ENCODE data around the gene RAVER1.

The RAVER1 gene

GRCh38 chr19:10270616-10271394, 62.5 kb downstream of the RAVER1 start, which contains the start of gene ICAM1:
ICAM1 (plus strand) TSS chr19:10271120; CDS start chr19:10271160, 40 bp downstream.
- DNase-seq (ENCODE audit: low read depth in 1 of 2, low spot score in 1 of 2) = peak in 1 of 2 donors; percentile 56

- DNase-seq (ENCODE audit: low read depth in 1 of 2, low spot score in 1 of 2) = peak in 1 of 2 donors; percentile 38
These were observed 63.1 kb downstream of the RAVER1 start for GRCh38 chr19:10270180-10270615.

DNA sequence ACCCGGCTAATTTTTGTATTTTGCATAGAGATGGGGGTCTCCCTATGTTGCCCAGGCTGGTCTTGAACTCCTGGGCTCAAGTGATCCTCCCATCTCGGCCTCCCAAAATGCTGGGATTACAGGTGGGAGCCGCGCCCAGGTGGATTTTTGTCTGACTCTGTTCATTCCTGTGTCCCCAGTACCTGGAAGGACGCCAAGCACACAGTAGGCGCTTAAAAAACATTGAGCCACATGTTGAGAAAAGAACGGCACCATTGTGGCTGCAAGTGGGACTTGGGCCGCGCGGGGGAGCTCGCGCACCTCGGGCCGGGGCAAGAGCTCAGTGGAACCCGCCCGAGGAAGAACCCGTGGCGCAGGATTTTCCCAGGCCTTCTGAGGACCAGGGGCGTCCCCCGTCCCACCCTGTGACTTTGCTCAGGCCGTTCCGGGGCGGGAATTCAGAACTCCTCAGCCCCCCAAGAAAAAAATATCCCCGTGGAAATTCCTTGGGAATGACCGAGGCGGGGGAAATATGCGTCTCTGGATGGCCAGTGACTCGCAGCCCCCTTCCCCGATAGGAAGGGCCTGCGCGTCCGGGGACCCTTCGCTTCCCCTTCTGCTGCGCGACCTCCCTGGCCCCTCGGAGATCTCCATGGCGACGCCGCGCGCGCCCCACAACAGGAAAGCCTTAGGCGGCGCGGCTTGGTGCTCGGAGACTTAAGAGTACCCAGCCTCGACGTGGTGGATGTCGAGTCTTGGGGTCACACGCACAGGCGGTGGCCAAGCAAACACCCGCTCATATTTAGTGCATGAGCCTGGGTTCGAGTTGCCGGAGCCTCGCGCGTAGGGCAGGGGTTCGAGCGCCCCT, 63.8 kb downstream of the RAVER1 start:
- peak; percentile 80 to 81 for DNase-seq (ENCODE audit: low read depth in 1 of 2, low spot score in 1 of 2)

DNA sequence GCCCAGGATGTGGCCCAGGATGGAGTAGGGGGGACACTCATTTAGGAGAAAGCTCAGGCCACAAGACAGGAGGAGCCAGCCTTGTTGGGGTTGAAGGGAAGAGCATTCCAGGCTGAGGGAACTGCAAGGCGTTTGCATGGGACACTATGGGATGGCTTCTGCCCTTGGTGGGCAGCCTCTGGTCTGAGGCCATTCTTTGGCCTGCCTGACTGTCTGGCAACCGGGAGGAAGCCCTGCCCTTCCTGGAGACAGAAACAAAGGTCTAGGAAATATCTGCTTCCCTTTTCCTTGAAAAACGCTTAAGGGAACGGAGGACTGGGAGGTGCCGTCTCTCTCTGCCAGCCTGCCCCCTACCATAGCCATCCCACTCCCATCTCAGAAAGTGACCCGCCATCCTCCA, 65.3 kb downstream of the RAVER1 start:
- DNase-seq (ENCODE audit: low read depth in 1 of 2, low spot score in 1 of 2) = no peak

- no peak for DNase-seq (ENCODE audit: low read depth in 1 of 2, low spot score in 1 of 2)
These were observed 66.6 kb downstream of the RAVER1 start for GRCh38 chr19:10266706-10267105.
